OCI-LY1 (cell line): ENCODE results near the gene C1orf122.

Experiments
- H2AFZ ChIP-seq: fragments of 200-600 bp; sonication (generic), shearing (Covaris generic); 2 replicates; pipeline ENCODE4 v1.6.0; 2014; ENCODE audit warnings: antibody characterized with exemption, mild to moderate bottlenecking, low read length
- H3F3A ChIP-seq: fragments of 200-600 bp; sonication (generic), shearing (Covaris generic); 2 replicates; pipeline ENCODE4 v1.6.0; 2014; ENCODE audit warnings: mild to moderate bottlenecking, antibody characterized with exemption, low read length, moderate library complexity; ENCODE audit not compliant: insufficient read depth
- H3K27ac ChIP-seq: fragments of 200-600 bp; sonication (generic); 2 replicates; pipeline ENCODE4 v1.5.1; 2014; ENCODE audit warnings: low read length, mixed run types, mild to moderate bottlenecking, low read depth; ENCODE audit not compliant: poor library complexity, severe bottlenecking
- H3K27me3 ChIP-seq: fragments of 200-600 bp; sonication (generic); 2 replicates; pipeline ENCODE4 v1.6.0; 2014; ENCODE audit warnings: antibody characterized with exemption, mild to moderate bottlenecking, low read length, moderate library complexity; ENCODE audit not compliant: insufficient read depth
- H3K36me3 ChIP-seq: fragments of 200-600 bp; sonication (generic); 2 replicates; pipeline ENCODE4 v1.6.1; 2014; ENCODE audit warnings: mild to moderate bottlenecking, antibody characterized with exemption, low read length, moderate library complexity, mixed read lengths; ENCODE audit not compliant: insufficient read depth
- H3K4me1 ChIP-seq: fragments of 200-600 bp; sonication (generic); 2 replicates; pipeline ENCODE4 v1.5.1; 2014; ENCODE audit warnings: mild to moderate bottlenecking, low read length, moderate library complexity; ENCODE audit not compliant: insufficient read depth, severe bottlenecking
- H3K4me2 ChIP-seq: fragments of 200-600 bp; sonication (generic), shearing (Covaris generic); 2 replicates; pipeline ENCODE4 v1.6.1; 2014; ENCODE audit warnings: low read length
- H3K4me3 ChIP-seq: fragments of 200-600 bp; sonication (generic); 2 replicates; pipeline ENCODE4 v1.5.1; 2014; ENCODE audit warnings: low read length, low read depth, mild to moderate bottlenecking, mixed read lengths; ENCODE audit not compliant: poor library complexity, severe bottlenecking
- H3K79me2 ChIP-seq: fragments of 200-600 bp; shearing (Covaris generic); 2 replicates; pipeline ENCODE4 v1.6.1; 2016; ENCODE audit warnings: mixed run types, low read length, mixed read lengths; ENCODE audit not compliant: insufficient read depth
- H3K9ac ChIP-seq: fragments of 200-600 bp; sonication (generic), shearing (Covaris generic); 2 replicates; pipeline ENCODE4 v1.6.1; 2014; ENCODE audit warnings: mild to moderate bottlenecking, low read length, mixed read lengths
- H3K9me2 ChIP-seq: fragments of 200-600 bp; sonication (generic), shearing (Covaris generic); 2 replicates; pipeline ENCODE4 v1.6.1; 2014; ENCODE audit warnings: low read depth, mild to moderate bottlenecking, low read length, mixed read lengths
- H3K9me3 ChIP-seq: fragments of 200-600 bp; shearing (Covaris generic); 2 replicates; pipeline ENCODE4 v1.6.1; 2014; ENCODE audit warnings: low read length, mixed read lengths
- H4K20me1 ChIP-seq: fragments of 200-600 bp; sonication (generic), shearing (Covaris generic); 2 replicates; pipeline ENCODE4 v1.6.0; 2016; ENCODE audit warnings: mild to moderate bottlenecking, low read length; ENCODE audit not compliant: insufficient read depth
- EZH2 ChIP-seq: fragments of 200-600 bp; sonication (generic), shearing (Covaris generic); IDR thresholded peaks from 2 replicates; pipeline ENCODE4 v1.8.0; 2017; ENCODE audit warnings: borderline replicate concordance, mixed run types, mild to moderate bottlenecking, antibody characterized with exemption, low read length, moderate library complexity, mixed read lengths
- TF ChIP-seq, protein P1 (sequence below): fragments of 200-600 bp; sonication (generic), shearing (Covaris generic); IDR thresholded peaks from 2 replicates; pipeline ENCODE4 v1.5.1; 2017; ENCODE audit warnings: mild to moderate bottlenecking, antibody characterized with exemption, low read length, moderate library complexity, mixed read lengths

Gene C1orf122

DNA sequence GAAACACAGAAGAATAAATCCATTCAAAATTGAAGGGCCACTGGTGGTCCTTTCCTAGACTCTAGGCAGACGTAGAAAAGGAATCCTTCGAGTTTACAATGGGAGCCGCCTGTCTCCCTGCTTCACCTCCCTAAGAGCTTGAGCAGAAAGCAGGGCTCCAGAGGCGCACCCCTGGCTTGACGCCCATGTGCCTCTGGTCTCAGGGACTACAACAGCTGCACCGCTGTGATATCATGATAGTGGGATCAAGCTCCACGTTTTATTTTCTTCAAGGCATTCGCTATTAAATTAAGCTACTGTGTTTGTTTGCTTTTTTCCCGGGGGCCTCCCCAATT, 403 bp upstream of the C1orf122 start:
- no peaks in the 10 kb centered on the region for H4K20me1 ChIP-seq
- TF ChIP-seq EZH2, result no peak
- TF ChIP-seq, protein P1, sequence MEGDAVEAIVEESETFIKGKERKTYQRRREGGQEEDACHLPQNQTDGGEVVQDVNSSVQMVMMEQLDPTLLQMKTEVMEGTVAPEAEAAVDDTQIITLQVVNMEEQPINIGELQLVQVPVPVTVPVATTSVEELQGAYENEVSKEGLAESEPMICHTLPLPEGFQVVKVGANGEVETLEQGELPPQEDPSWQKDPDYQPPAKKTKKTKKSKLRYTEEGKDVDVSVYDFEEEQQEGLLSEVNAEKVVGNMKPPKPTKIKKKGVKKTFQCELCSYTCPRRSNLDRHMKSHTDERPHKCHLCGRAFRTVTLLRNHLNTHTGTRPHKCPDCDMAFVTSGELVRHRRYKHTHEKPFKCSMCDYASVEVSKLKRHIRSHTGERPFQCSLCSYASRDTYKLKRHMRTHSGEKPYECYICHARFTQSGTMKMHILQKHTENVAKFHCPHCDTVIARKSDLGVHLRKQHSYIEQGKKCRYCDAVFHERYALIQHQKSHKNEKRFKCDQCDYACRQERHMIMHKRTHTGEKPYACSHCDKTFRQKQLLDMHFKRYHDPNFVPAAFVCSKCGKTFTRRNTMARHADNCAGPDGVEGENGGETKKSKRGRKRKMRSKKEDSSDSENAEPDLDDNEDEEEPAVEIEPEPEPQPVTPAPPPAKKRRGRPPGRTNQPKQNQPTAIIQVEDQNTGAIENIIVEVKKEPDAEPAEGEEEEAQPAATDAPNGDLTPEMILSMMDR, result no peak
- peaks cover 18% of the 10 kb centered on the region for H3K4me1 ChIP-seq
- peaks cover 48% of the 10 kb centered on the region for H3K36me3 ChIP-seq
- no peaks in the 10 kb centered on the region for H3K27me3 ChIP-seq
- H3K27ac ChIP-seq, result no peak overlapping the region
- no peak overlapping the region for H2AFZ ChIP-seq
- H3K9ac ChIP-seq, result peak overlapping the region; percentile 67
- H3K9me3 ChIP-seq, result no peaks in the 10 kb centered on the region
- H3K4me2 ChIP-seq, result peak overlapping the region; percentile 63
- peak overlapping the region; percentile 69 for H3K4me3 ChIP-seq
- H3K9me2 ChIP-seq, result no peaks in the 10 kb centered on the region
- no peaks in the 10 kb centered on the region for H3F3A ChIP-seq
- peaks cover 9% of the 10 kb centered on the region for H3K79me2 ChIP-seq

DNA sequence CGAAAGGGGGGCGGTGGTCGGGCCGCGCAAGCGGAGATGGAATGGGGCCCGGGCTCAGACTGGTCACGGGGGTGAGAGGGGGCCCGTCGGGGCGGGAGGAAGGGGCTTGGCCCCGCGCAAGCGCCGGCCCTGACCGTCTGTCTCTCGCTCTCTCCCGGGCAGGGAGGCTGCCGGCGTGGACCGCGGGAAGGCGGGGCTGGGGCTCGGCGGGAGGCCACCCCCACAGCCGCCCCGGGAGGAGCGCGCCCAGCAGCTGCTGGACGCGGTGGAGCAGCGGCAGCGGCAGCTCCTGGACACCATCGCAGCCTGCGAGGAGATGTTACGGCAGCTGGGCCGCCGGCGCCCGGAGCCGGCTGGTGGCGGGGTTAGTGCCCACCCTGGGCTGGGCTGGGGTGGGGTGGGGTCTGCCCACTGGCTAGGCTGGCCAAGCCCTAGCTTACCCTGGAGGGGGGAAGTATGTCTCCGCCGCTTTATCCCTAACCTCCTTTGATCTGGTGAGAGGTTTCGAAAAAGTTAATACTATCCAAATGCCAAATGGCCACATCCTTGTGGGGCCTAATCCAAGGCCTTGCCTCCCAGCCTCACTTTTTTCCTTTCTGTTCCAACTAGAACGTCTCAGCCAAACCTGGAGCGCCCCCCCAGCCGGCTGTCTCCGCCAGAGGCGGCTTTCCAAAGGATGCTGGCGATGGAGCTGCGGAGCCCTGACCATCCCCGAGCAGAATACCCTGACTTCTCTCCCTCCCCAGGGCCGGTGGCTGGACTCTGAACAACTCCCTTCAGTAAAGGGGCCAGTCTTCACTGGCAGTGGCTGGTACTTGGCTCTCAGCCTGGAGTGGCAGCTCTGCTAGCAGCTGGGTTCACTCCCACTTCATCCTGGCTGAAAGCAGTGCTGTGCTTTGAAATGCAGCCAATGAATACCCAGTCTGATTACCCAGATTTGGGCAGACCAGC, 1.1 kb downstream of the C1orf122 start:
- Histone ChIP-seq H3K9me3 (no peaks in the 10 kb centered on the region), H3K4me1 (peaks cover 18% of the 10 kb centered on the region), H3K79me2 (peaks cover 9% of the 10 kb centered on the region), H3F3A (no peaks in the 10 kb centered on the region), H3K27me3 (no peaks in the 10 kb centered on the region), H3K4me3 (peak overlapping the region; percentile 69), H3K36me3 (peaks cover 34% of the 10 kb centered on the region), H3K27ac (no peak overlapping the region), H3K9ac (peak overlapping the region; percentile 67), H3K9me2 (no peaks in the 10 kb centered on the region), H2AFZ (no peak overlapping the region), H3K4me2 (peak overlapping the region; percentile 63), H4K20me1 (no peaks in the 10 kb centered on the region)
- no peak for TF ChIP-seq EZH2
- TF ChIP-seq, protein P1, result no peak

DNA sequence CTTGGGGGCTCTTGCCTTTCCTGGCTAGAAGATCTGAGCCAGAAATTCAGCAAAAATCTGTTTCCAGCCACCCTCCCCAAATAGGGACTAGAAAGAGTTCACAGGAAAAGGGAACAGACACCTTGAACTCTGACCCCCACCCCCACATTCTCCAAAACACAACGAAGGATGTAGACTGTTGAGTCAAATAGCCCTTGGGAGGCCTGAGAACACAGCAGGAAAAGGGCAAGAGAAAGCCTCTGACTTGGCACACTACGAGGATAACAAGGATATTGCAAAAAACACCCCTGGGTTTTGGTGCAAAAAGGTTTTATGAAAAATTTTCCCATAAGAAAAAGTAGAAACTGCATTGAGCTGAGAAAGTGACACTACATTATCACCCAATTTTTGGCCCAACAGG, 2.4 kb downstream of the C1orf122 start:
- H3K27ac ChIP-seq, result no peak overlapping the region
- TF ChIP-seq, protein P1, result no peak
- TF ChIP-seq EZH2, result no peak
- H3K79me2 ChIP-seq, result peaks cover 9% of the 10 kb centered on the region
- H3F3A ChIP-seq, result no peaks in the 10 kb centered on the region
- H3K36me3 ChIP-seq, result peaks cover 29% of the 10 kb centered on the region
- no peak overlapping the region for H3K4me3 ChIP-seq
- no peak overlapping the region for H3K4me2 ChIP-seq
- no peaks in the 10 kb centered on the region for H3K27me3 ChIP-seq
- H3K9ac ChIP-seq, result no peak overlapping the region
- no peaks in the 10 kb centered on the region for H3K9me3 ChIP-seq
- H4K20me1 ChIP-seq, result no peaks in the 10 kb centered on the region
- H3K4me1 ChIP-seq, result peaks cover 18% of the 10 kb centered on the region
- no peaks in the 10 kb centered on the region for H3K9me2 ChIP-seq
- H2AFZ ChIP-seq, result no peak overlapping the region
